Chondrocyte (in vitro differentiated cells): ENCODE results near the gene PLAC1. TPM values are rescaled to one million over a fixed set of nuclear protein-coding genes. Genes with fewer than 3 reads are reported as not detected.

ENCODE experiments used
- DNase-seq: peaks from one replicate; pipeline ENCODE4 v3.0.0; 2021; ENCODE audit warnings: mixed read lengths, low spot score
- H3K27ac Mint-ChIP-seq: one replicate; pipeline ENCODE4 v1.8.0; 2021; ENCODE audit warnings: mild to moderate bottlenecking, moderate library complexity, mixed read lengths; ENCODE audit not compliant: unreplicated experiment
- H3K27me3 Mint-ChIP-seq: 2 replicates; pipeline ENCODE4 v1.8.0; 2021; ENCODE audit warnings: low read depth, mixed read lengths
- H3K36me3 Mint-ChIP-seq: 2 replicates; pipeline ENCODE4 v1.8.0; 2021; ENCODE audit warnings: low read depth, mixed read lengths
- H3K4me1 Mint-ChIP-seq: 2 replicates; pipeline ENCODE4 v1.8.0; 2021; ENCODE audit warnings: low read depth, mild to moderate bottlenecking, mixed read lengths
- H3K4me3 Mint-ChIP-seq: one replicate; pipeline ENCODE4 v1.8.0; 2021; ENCODE audit warnings: mild to moderate bottlenecking, moderate library complexity, mixed read lengths; ENCODE audit not compliant: unreplicated experiment
- H3K9me3 Mint-ChIP-seq: 2 replicates; pipeline ENCODE4 v1.8.0; 2021; ENCODE audit warnings: low read depth, mixed read lengths
- long read RNA-seq: library from polyadenylated mRNA; stranded (forward); transcript quantifications from one replicate; pipeline ENCODE4 v2.0.0, GENCODE V29; 2021
- total RNA-seq: library from RNA; stranded (reverse); gene quantifications from 3 replicates; pipeline ENCODE4 v1.2.1, GENCODE V29; 2021
- TF ChIP-seq, protein P1 (sequence below): fragments of 200-600 bp; sonication (generic); IDR thresholded peaks from 2 replicates; pipeline ENCODE4 v1.5.0; 2021; ENCODE audit warnings: antibody characterized with exemption, mild to moderate bottlenecking, moderate library complexity

Gene PLAC1, protein sequence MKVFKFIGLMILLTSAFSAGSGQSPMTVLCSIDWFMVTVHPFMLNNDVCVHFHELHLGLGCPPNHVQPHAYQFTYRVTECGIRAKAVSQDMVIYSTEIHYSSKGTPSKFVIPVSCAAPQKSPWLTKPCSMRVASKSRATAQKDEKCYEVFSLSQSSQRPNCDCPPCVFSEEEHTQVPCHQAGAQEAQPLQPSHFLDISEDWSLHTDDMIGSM
- not detected in 3 replicates for total RNA-seq
- long read RNA-seq = 0 reads

DNA sequence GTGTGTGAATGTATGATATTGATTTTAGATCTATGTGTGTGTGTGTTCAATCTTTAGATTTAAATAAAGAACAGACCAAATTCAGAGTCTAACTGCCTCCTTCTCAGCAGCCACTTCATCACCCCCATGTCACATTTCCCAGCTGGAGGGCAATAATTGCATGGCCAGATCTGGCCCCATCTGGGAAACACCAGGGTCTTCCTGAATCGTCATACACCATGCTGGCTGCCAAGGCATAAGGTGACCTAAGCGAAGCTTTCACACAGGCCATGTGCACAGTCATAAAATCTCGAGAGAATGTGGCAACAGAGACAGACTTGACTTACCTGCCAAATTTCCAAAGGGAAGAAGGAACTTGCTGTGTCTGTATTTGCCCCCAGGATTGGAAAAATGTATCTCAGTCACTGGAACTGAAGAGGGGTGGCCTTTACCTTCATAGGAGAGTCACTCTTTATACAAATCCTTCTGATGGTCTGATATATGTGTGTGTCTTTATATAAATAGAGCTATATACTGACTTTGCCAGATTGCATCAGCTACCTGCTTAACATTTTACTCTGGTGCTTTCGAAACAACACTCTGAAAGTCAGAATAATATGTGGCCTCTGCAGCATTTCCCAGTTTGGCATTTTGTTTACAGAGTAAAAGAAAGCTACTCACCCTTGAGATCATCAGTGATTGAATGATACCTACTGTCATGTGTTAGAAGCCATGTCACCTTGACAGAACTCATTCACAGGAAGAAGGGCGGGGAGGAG, at the start of gene PLAC1:
PLAC1 (minus strand) TSS at position 470 of the 758 bp plus-strand sequence. CDS start 91,789 bp downstream, outside the sequence.
- no peaks in the 10 kb centered on the region for H3K4me1 Mint-ChIP-seq
- no peaks in the 10 kb centered on the region for H3K27me3 Mint-ChIP-seq
- DNase-seq = no peak
- no peaks in the 10 kb centered on the region for H3K36me3 Mint-ChIP-seq
- TF ChIP-seq, protein P1, sequence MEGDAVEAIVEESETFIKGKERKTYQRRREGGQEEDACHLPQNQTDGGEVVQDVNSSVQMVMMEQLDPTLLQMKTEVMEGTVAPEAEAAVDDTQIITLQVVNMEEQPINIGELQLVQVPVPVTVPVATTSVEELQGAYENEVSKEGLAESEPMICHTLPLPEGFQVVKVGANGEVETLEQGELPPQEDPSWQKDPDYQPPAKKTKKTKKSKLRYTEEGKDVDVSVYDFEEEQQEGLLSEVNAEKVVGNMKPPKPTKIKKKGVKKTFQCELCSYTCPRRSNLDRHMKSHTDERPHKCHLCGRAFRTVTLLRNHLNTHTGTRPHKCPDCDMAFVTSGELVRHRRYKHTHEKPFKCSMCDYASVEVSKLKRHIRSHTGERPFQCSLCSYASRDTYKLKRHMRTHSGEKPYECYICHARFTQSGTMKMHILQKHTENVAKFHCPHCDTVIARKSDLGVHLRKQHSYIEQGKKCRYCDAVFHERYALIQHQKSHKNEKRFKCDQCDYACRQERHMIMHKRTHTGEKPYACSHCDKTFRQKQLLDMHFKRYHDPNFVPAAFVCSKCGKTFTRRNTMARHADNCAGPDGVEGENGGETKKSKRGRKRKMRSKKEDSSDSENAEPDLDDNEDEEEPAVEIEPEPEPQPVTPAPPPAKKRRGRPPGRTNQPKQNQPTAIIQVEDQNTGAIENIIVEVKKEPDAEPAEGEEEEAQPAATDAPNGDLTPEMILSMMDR = no peak
- H3K27ac Mint-ChIP-seq = no peak within 1 kb of the TSS
- no peak within 1 kb of the TSS for H3K4me3 Mint-ChIP-seq
- no peaks in the 10 kb centered on the region for H3K9me3 Mint-ChIP-seq

DNA sequence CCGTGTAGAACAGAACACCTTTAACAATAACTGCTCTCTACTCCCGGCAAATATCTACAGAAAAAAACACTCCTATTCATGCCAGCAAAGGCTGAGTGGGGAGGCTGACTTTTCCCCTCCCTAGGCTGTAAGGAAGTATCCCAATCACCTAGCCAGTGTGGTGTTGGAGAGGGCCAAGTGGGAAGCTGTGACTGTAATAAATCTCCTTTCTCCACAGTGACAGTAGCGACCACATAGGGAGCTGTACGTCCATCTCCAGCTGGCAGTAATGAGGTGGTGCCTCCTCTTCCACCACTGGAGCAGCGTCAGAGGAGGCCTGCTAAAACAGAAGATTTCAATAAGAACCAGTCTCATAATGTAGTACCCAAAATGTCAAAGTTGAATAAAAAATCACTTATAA, 47.9 kb upstream of the PLAC1 start:
- Mint-ChIP-seq H3K27ac (no peak overlapping the region), H3K36me3 (no peaks in the 10 kb centered on the region), H3K27me3 (no peaks in the 10 kb centered on the region), H3K9me3 (peaks cover 3% of the 10 kb centered on the region), H3K4me1 (no peaks in the 10 kb centered on the region), H3K4me3 (no peak overlapping the region)
- DNase-seq = no peak
- TF ChIP-seq, protein P1 = no peak

DNA sequence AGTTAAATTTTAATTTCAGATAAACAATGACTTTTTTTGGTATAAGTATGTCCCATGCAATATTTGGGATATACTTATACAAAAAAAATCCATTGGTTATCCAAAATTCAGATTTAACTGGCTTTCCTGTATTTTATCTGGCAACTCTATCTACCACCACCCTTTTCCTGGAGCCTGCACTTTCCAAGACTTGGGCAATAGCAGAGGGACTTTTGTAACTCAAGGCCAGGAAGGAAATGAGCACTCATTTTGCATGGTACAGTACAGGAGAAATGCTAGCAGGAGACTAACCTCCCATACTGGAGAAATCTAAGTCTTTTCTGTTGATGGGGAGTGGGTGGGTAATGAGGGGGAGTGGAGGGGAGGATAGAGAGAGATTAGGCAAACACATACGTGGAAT, 37.7 kb upstream of the PLAC1 start:
- H3K4me1 Mint-ChIP-seq = peaks cover 19% of the 10 kb centered on the region

DNA sequence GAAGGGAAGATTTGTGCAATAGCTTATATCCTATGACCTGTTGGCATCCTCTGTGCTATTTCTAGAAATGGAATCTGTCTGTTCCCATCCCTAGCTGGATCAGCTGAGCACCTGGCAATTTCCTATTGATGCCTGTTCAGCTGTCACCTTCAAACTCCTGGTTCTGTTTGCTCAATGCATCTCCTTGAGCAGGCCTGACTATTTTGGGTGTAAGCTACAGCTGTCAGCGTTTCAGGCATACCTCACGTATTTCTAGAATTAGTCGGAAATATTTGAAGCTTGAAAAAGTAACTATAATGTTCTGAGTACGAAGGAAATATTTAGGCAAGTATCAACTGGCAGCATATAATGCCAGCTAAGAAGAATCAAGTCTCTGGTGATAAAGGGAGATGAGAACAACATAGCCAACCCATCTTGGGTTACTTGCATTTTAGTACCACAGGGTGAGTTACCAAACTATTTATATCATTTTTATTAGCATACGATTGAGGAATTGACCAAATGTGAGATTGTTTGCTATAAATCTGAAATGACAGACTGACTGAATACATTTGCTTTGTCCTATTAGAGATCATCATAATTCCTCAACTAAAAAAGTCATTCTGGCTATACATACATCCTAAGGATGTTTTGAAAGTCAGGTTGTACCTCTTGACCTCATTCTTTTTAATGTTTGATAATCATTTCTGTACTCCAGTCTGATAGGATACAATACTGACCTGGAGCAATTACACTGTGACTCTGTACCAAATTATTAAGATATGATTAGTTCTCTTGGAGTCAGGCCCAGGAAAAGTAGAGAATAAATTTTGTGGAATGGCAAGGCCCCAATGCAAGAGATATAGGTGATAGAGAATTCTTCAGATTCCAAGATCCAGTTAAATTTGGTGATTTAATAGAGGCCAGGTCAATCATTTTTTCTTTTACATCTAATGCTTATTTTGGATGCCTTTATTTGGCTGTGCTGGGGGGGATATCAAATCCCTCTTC, 36.4 kb upstream of the PLAC1 start:
- TF ChIP-seq, protein P1 = no peak
- no peaks in the 10 kb centered on the region for H3K27me3 Mint-ChIP-seq
- DNase-seq = no peak
- peaks cover 10% of the 10 kb centered on the region for H3K9me3 Mint-ChIP-seq
- peaks cover 19% of the 10 kb centered on the region for H3K4me1 Mint-ChIP-seq
- H3K27ac Mint-ChIP-seq = no peak overlapping the region
- H3K36me3 Mint-ChIP-seq = no peaks in the 10 kb centered on the region
- no peak overlapping the region for H3K4me3 Mint-ChIP-seq

More for the DNA sequence above, 37.7 kb upstream of the PLAC1 start:
- peak overlapping the region; percentile 33 for H3K27ac Mint-ChIP-seq
- no peaks in the 10 kb centered on the region for H3K27me3 Mint-ChIP-seq
- DNase-seq = no peak
- H3K4me3 Mint-ChIP-seq = no peak overlapping the region
- TF ChIP-seq, protein P1 = no peak
- H3K36me3 Mint-ChIP-seq = no peaks in the 10 kb centered on the region
- H3K9me3 Mint-ChIP-seq = peaks cover 18% of the 10 kb centered on the region

DNA sequence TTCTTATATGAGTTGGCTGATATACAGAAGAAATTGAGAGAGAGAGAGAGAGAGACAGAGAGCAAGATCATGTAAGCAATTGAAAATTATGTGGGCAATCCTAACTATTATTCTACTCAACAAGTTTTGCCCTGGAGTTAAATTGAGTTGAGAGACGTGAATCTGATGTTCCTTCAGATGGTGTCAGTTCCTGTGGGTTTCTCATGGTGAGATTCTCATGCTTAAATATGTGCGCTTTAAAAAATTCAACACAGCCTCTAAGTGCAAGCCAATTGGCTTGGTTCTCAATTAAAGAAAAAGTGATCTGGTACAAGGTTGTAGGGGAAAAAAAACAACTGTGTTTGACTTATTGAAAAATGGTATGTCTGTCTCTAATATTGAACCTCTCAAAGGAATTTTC, 35.4 kb upstream of the PLAC1 start:
- no peaks in the 10 kb centered on the region for H3K36me3 Mint-ChIP-seq

More for the DNA sequence above, 35.4 kb upstream of the PLAC1 start:
- Mint-ChIP-seq H3K4me1 (peaks cover 26% of the 10 kb centered on the region), H3K9me3 (peaks cover 5% of the 10 kb centered on the region), H3K4me3 (no peak overlapping the region), H3K27ac (no peak overlapping the region), H3K27me3 (no peaks in the 10 kb centered on the region)
- TF ChIP-seq, protein P1 = no peak
- DNase-seq = no peak
